ENCODE data around the gene KSR1.

KSR1 gene

GRCh38 chr17:27529230-27529796, 73.1 kb downstream of the KSR1 start:
- Histone ChIP-seq H3K4me1 (ENCODE audit: control insufficient read depth in 5 of 5, insufficient read depth in 5 of 5, low read length in 5 of 5) (peaks cover 6 to 48% (median 40%) of the 10 kb centered on the region in 5 donors), H3K36me3 (ENCODE audit: control insufficient read depth in 5 of 5, insufficient read depth in 5 of 5, low read length in 5 of 5) (no peaks in the 10 kb centered on the region), H3K27ac (ENCODE audit: low read depth, low read length) (no peak overlapping the region), H3K9ac (ENCODE audit: low read length in 5 of 5) (no peak overlapping the region), H3K9me3 (ENCODE audit: control insufficient read depth in 5 of 5, low read length in 5 of 5) (no peaks in the 10 kb centered on the region), H3K4me3 (ENCODE audit: low read depth in 1 of 5, low read length in 5 of 5) (no peak overlapping the region), H3K27me3 (ENCODE audit: control insufficient read depth in 5 of 5, insufficient read depth in 4 of 5, low read length in 5 of 5) (no peaks in the 10 kb centered on the region)

- Histone ChIP-seq H3K27ac (ENCODE audit: low read depth, low read length) (peak overlapping the region; percentile 41), H3K36me3 (ENCODE audit: control insufficient read depth in 5 of 5, insufficient read depth in 5 of 5, low read length in 5 of 5) (no peaks in the 10 kb centered on the region), H3K27me3 (ENCODE audit: control insufficient read depth in 5 of 5, insufficient read depth in 4 of 5, low read length in 5 of 5) (no peaks in the 10 kb centered on the region), H3K4me1 (ENCODE audit: control insufficient read depth in 5 of 5, insufficient read depth in 5 of 5, low read length in 5 of 5) (peaks cover 14 to 64% (median 56%) of the 10 kb centered on the region in 5 donors), H3K9me3 (ENCODE audit: control insufficient read depth in 5 of 5, low read length in 5 of 5) (no peaks in the 10 kb centered on the region), H3K4me3 (ENCODE audit: low read depth in 1 of 5, low read length in 5 of 5) (no peak overlapping the region), H3K9ac (ENCODE audit: low read length in 5 of 5) (peak overlapping the region in 1 of 5 donors; percentile 54)
Observed at GRCh38 chr17:27530764-27531391, 74.6 kb downstream of the KSR1 start.

GRCh38 chr17:27531469-27531961, 75.3 kb downstream of the KSR1 start:
- peak overlapping the region in 2 of 5 donors; percentile 7 to 54 for H3K9ac ChIP-seq (ENCODE audit: low read length in 5 of 5)
- H3K36me3 ChIP-seq (ENCODE audit: control insufficient read depth in 5 of 5, insufficient read depth in 5 of 5, low read length in 5 of 5) = no peaks in the 10 kb centered on the region
- H3K4me3 ChIP-seq (ENCODE audit: low read depth in 1 of 5, low read length in 5 of 5) = no peak overlapping the region
- H3K9me3 ChIP-seq (ENCODE audit: control insufficient read depth in 5 of 5, low read length in 5 of 5) = no peaks in the 10 kb centered on the region
- H3K27me3 ChIP-seq (ENCODE audit: control insufficient read depth in 5 of 5, insufficient read depth in 4 of 5, low read length in 5 of 5) = no peaks in the 10 kb centered on the region
- peaks cover 18 to 66% (median 59%) of the 10 kb centered on the region in 5 donors for H3K4me1 ChIP-seq (ENCODE audit: control insufficient read depth in 5 of 5, insufficient read depth in 5 of 5, low read length in 5 of 5)
- peak overlapping the region; percentile 41 for H3K27ac ChIP-seq (ENCODE audit: low read depth, low read length)

GRCh38 chr17:27532269-27533263, 76.3 kb downstream of the KSR1 start:
- no peaks in the 10 kb centered on the region for H3K27me3 ChIP-seq (ENCODE audit: control insufficient read depth in 5 of 5, insufficient read depth in 4 of 5, low read length in 5 of 5)
- H3K9me3 ChIP-seq (ENCODE audit: control insufficient read depth in 5 of 5, low read length in 5 of 5) = no peaks in the 10 kb centered on the region
- no peaks in the 10 kb centered on the region for H3K36me3 ChIP-seq (ENCODE audit: control insufficient read depth in 5 of 5, insufficient read depth in 5 of 5, low read length in 5 of 5)
- no peak overlapping the region for H3K4me3 ChIP-seq (ENCODE audit: low read depth in 1 of 5, low read length in 5 of 5)
- peak overlapping the region in 1 of 5 donors; percentile 7 for H3K9ac ChIP-seq (ENCODE audit: low read length in 5 of 5)
- H3K27ac ChIP-seq (ENCODE audit: low read depth, low read length) = no peak overlapping the region
- H3K4me1 ChIP-seq (ENCODE audit: control insufficient read depth in 5 of 5, insufficient read depth in 5 of 5, low read length in 5 of 5) = peaks cover 19 to 62% (median 54%) of the 10 kb centered on the region in 5 donors

DNA sequence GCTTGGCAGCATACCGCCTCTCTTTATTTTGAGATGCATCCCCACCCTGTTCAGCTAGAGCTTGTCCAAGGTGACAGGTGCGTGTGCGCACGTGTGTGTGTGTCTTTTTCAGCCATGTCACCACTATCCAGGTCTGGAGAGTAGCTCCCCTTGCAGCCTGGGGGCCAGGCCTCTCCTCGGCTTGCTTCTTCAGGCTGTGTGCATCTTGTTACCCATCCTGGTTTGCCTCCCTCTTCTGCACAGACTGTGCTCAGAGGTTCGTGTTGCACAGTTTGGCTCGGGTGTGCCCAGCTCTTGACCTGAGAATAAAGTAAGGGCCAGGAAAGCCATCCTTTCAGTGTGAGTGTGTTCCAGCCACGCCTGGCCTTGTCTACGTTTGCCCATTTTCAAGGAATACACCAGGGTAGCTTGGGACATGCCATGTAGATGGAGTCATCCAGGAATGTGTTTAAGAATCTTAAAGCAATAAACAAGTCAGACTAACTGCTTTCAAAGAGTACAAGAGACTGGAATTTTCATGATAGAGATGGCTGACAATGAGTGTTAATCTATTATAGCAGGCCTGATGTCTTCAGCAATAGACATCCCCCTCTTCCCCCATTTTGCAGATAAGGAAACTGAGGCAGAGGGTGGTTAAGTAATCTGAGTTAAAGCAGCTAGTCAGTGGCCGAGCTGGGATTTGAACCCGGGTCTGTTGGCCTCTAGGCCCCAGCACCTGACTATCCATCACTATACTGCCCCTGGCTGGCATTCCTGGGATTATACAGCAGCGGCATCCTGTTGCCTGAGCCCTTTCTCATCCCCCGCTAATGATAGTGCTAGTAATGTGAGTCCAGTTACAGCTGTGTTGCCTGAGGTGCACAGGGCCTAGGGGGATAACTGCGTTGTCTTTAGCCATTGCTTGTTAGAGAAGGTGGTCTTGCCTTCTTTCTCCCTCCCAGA, 77.9 kb downstream of the KSR1 start:
- no peaks in the 10 kb centered on the region for H3K36me3 ChIP-seq (ENCODE audit: control insufficient read depth in 5 of 5, insufficient read depth in 5 of 5, low read length in 5 of 5)
- no peaks in the 10 kb centered on the region for H3K9me3 ChIP-seq (ENCODE audit: control insufficient read depth in 5 of 5, low read length in 5 of 5)
- H3K27me3 ChIP-seq (ENCODE audit: control insufficient read depth in 5 of 5, insufficient read depth in 4 of 5, low read length in 5 of 5) = no peaks in the 10 kb centered on the region
- no peak overlapping the region for H3K9ac ChIP-seq (ENCODE audit: low read length in 5 of 5)
- H3K4me1 ChIP-seq (ENCODE audit: control insufficient read depth in 5 of 5, insufficient read depth in 5 of 5, low read length in 5 of 5) = peaks cover 19 to 70% (median 56%) of the 10 kb centered on the region in 5 donors
- H3K27ac ChIP-seq (ENCODE audit: low read depth, low read length) = no peak overlapping the region
- no peak overlapping the region for H3K4me3 ChIP-seq (ENCODE audit: low read depth in 1 of 5, low read length in 5 of 5)

DNA sequence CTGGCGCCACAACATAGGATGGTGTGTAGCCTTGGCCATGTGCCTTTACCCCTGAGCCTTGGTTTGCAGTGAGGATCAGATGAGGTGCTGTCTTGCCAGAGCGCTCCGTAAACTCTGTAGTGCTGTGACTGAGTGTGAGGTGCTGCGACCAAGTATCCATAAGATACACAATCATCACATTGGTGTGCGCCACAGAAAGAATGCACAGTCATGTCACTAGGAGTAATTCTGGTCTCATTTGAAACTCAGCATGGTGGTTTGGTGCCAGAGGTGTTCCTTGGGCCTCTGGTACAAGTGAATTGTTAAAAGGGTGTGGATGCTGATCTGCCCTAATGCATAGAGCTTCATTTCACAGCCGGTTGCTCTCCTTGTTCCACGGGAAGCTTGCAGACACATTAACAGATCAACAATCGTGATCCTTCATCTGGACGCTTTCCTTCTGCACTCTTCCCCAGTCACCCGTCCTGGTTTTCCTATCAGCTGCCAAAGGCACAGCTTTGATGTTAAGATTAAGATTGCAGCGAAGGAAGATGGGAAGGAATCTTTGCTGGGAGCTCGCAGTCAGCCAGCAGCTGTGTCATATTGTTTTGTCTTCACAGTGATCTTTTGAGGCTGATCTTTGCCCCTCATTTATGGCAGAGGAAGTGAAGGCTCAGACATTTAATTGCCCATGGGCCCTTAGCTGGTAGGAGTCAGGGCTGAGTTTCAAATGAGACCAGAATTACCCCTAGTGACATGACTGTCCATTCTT, 79.1 kb downstream of the KSR1 start:
- H3K27me3 ChIP-seq (ENCODE audit: control insufficient read depth in 5 of 5, insufficient read depth in 4 of 5, low read length in 5 of 5) = no peaks in the 10 kb centered on the region
- H3K9ac ChIP-seq (ENCODE audit: low read length in 5 of 5) = peak overlapping the region in 2 of 5 donors; percentile 18 to 21
- peak overlapping the region; percentile 79 for H3K27ac ChIP-seq (ENCODE audit: low read depth, low read length)
- H3K36me3 ChIP-seq (ENCODE audit: control insufficient read depth in 5 of 5, insufficient read depth in 5 of 5, low read length in 5 of 5) = no peaks in the 10 kb centered on the region
- peaks cover 26 to 77% (median 65%) of the 10 kb centered on the region in 5 donors for H3K4me1 ChIP-seq (ENCODE audit: control insufficient read depth in 5 of 5, insufficient read depth in 5 of 5, low read length in 5 of 5)
- peak overlapping the region in 1 of 5 donors; percentile 22 for H3K4me3 ChIP-seq (ENCODE audit: low read depth in 1 of 5, low read length in 5 of 5)
- H3K9me3 ChIP-seq (ENCODE audit: control insufficient read depth in 5 of 5, low read length in 5 of 5) = no peaks in the 10 kb centered on the region

DNA sequence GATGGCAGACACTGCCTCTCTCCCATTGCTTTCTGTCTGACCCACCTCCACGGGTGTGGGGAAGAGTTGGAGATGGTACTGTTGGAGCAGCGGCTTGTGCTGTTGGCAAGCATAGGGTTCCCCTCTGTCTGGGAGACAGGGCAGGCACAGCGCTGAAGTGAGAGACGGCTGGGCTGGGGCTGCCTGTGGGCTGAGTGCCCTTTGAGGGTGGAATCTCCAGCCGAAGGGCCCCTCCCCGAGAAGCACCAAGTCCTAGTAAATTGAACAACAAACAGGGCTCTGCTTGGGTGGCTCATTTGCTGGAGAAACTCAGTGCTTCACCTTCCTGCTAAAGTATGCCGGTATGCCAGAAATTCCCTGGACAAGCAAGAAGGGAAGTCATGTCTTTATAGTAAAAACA, 79.7 kb downstream of the KSR1 start:
- Histone ChIP-seq H3K27me3 (ENCODE audit: control insufficient read depth in 5 of 5, insufficient read depth in 4 of 5, low read length in 5 of 5) (no peaks in the 10 kb centered on the region), H3K9ac (ENCODE audit: low read length in 5 of 5) (peak overlapping the region in 3 of 5 donors; percentile 18 to 21 (median 21)), H3K4me1 (ENCODE audit: control insufficient read depth in 5 of 5, insufficient read depth in 5 of 5, low read length in 5 of 5) (peaks cover 28 to 77% (median 65%) of the 10 kb centered on the region in 5 donors), H3K27ac (ENCODE audit: low read depth, low read length) (peak overlapping the region; percentile 79), H3K36me3 (ENCODE audit: control insufficient read depth in 5 of 5, insufficient read depth in 5 of 5, low read length in 5 of 5) (no peaks in the 10 kb centered on the region), H3K4me3 (ENCODE audit: low read depth in 1 of 5, low read length in 5 of 5) (no peak overlapping the region), H3K9me3 (ENCODE audit: control insufficient read depth in 5 of 5, low read length in 5 of 5) (no peaks in the 10 kb centered on the region)

GRCh38 chr17:27536781-27537180, 80.5 kb downstream of the KSR1 start:
- Histone ChIP-seq H3K4me1 (ENCODE audit: control insufficient read depth in 5 of 5, insufficient read depth in 5 of 5, low read length in 5 of 5) (peaks cover 27 to 74% (median 62%) of the 10 kb centered on the region in 5 donors), H3K27ac (ENCODE audit: low read depth, low read length) (no peak overlapping the region), H3K36me3 (ENCODE audit: control insufficient read depth in 5 of 5, insufficient read depth in 5 of 5, low read length in 5 of 5) (no peaks in the 10 kb centered on the region), H3K27me3 (ENCODE audit: control insufficient read depth in 5 of 5, insufficient read depth in 4 of 5, low read length in 5 of 5) (no peaks in the 10 kb centered on the region), H3K9me3 (ENCODE audit: control insufficient read depth in 5 of 5, low read length in 5 of 5) (no peaks in the 10 kb centered on the region), H3K4me3 (ENCODE audit: low read depth in 1 of 5, low read length in 5 of 5) (no peak overlapping the region), H3K9ac (ENCODE audit: low read length in 5 of 5) (no peak overlapping the region)

Data from subcutaneous abdominal adipose tissue (tissue), 5 donors.